ENCODE results near the gene RIBC1.

DNA sequence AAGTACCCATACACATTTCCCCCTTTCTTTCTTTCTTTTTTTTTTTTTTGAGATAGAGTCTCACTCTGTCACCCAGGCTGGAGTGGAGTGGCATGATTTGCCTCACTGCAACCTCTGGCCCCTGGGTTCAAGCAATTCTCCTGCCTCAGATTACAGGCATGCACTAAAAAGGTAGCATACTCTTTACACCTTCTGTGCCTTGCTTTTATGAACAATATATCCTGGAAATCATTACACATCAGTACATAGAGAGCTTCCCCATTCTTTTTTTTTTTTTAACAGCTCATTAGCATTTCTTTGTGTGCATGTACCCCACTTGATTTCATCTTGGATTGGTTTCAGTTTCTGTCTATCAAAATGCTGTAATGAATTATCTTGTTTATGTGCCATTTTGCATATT, 30.1 kb downstream of the RIBC1 start:
- TF ChIP-seq, protein P1, sequence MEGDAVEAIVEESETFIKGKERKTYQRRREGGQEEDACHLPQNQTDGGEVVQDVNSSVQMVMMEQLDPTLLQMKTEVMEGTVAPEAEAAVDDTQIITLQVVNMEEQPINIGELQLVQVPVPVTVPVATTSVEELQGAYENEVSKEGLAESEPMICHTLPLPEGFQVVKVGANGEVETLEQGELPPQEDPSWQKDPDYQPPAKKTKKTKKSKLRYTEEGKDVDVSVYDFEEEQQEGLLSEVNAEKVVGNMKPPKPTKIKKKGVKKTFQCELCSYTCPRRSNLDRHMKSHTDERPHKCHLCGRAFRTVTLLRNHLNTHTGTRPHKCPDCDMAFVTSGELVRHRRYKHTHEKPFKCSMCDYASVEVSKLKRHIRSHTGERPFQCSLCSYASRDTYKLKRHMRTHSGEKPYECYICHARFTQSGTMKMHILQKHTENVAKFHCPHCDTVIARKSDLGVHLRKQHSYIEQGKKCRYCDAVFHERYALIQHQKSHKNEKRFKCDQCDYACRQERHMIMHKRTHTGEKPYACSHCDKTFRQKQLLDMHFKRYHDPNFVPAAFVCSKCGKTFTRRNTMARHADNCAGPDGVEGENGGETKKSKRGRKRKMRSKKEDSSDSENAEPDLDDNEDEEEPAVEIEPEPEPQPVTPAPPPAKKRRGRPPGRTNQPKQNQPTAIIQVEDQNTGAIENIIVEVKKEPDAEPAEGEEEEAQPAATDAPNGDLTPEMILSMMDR (IDR thresholded peaks at IDR 0.05), result no peak
- no peak for TF ChIP-seq POLR2A (IDR thresholded peaks at IDR 0.05)

Measured in lower leg skin (tissue), 3 donors.